Heart right ventricle (tissue), 16 donors: ENCODE results near the gene BRIP1. TPM values are rescaled to one million over a fixed set of nuclear protein-coding genes. Genes with fewer than 3 reads are reported as not detected.

Source experiments
- ATAC-seq, 8 donors: fragments of 200-7000 bp; cut with Tn5 transposase; one replicate each; pipeline ENCODE4 v1.9.1; 2020; ENCODE audit warnings: mild to moderate bottlenecking in 8 of 8, moderate library complexity in 8 of 8, moderate number of reproducible peaks in 1 of 8
- DNase-seq, 2 donors: peaks; one replicate each; pipeline ENCODE4 v3.0.0-alpha.2; 2020
- H3K27ac ChIP-seq, 10 donors: fragments of 200-600 bp; sonication (generic) in 2 of 10; one replicate each; pipeline versions ENCODE4 v1.5.0 to v1.8.0; 2020 to 2022; ENCODE audit warnings: mild to moderate bottlenecking in 3 of 10
- H3K27me3 ChIP-seq, 7 donors: fragments of 200-600 bp; one replicate each; pipeline ENCODE4 v1.8.0; 2021 to 2022; ENCODE audit warnings: mild to moderate bottlenecking in 2 of 7
- H3K36me3 ChIP-seq, 9 donors: fragments of 200-600 bp; sonication (generic) in 1 of 9; one replicate each; pipeline versions ENCODE4 v1.5.0 to v1.8.0; 2020 to 2022; ENCODE audit warnings: mild to moderate bottlenecking in 2 of 9
- H3K4me1 ChIP-seq, 9 donors: fragments of 200-600 bp; sonication (generic) in 1 of 9; one replicate each; pipeline versions ENCODE4 v1.5.0 to v1.8.0; 2020 to 2022; ENCODE audit warnings: mild to moderate bottlenecking in 4 of 9
- H3K4me3 ChIP-seq, 10 donors: fragments of 200-600 bp; sonication (generic) in 2 of 10; one replicate each; pipeline versions ENCODE4 v1.5.0 to v1.8.0; 2020 to 2022; ENCODE audit warnings: mild to moderate bottlenecking in 7 of 10, moderate library complexity in 2 of 10
- H3K9me3 ChIP-seq, 11 donors: fragments of 200-600 bp in 10 of 11; sonication (generic) in 2 of 11; one replicate each; pipeline versions ENCODE4 v1.5.0 to v1.8.0; 2013 to 2022; ENCODE audit warnings: mild to moderate bottlenecking in 2 of 11, control low read depth in 1 of 11, moderate library complexity in 1 of 11
- CTCF ChIP-seq, 9 donors: fragments of 200-600 bp; sonication (generic) in 2 of 9; IDR thresholded peaks; one replicate each; pipeline versions ENCODE4 v1.5.0 to v1.8.0; 2021 to 2022; ENCODE audit warnings: antibody characterized with exemption in 9 of 9, mild to moderate bottlenecking in 5 of 9, moderate library complexity in 1 of 9
- WGBS, 2 donors: extraction: QIAGEN DNeasy Blood & Tissue Kit; methylation state at CpG; one replicate each; pipeline ENCODE4 v1.1.7; 2013; ENCODE audit warnings: inconsistent platforms in 1 of 2; 5-methylcytosine and 5-hydroxymethylcytosine counted together
- intact Hi-C, 10 donors: fragments of 100-400 bp; cut with DNase I; formaldehyde crosslinking; loops; one replicate each; pipeline versions ENCODE4 v1.11.1 to v1.14.2; 2022
- polyA plus RNA-seq, 2 donors: library from polyadenylated mRNA; stranded (reverse); fragments of 200-250 nt; gene quantifications; one replicate each; pipeline ENCODE4 v1.2.3, GENCODE V29; 2013
- total RNA-seq, 10 donors: library from RNA; stranded (reverse); fragmentation: NEBNext Ultra II Directional in 3 of 10; extraction: Animal tissue kit (Norgen Biotek cat#: 25700) in 3 of 10; gene quantifications; one replicate each; pipeline versions ENCODE4 v1.2.1 to v1.2.4, GENCODE V29; 2021 to 2023
- donor health status: Arrhythmogenic right ventricular cardiomyopathy.
- donor health status: ischemic (EF 13 %, LVEDD 7.1; RV severe dilation, severe dysfunction).
- donor health status: healthy with polysubstance abuse.
- donor health status: DM: no; HTN: yes; CAD: no.
- donor health status: DM: no; HTN: no; CAD: no.
- donor health status: ischemic (EF 25% LVEDD 6.9; RV normal size, moderate dysfunction).
- donor health status: ischemic (EF 25% LVEDD 5.7; RV mildly dilated, moderate dysfunction).
- donor health status: healthy.
- donor health status: DM: yes; HTN: yes; CAD: no.
- donor health status: Ischemic cardiomyopathy.
- donor health status: ischemic (EF 35%, LVEDD 5.7; RV mildly dilated, moderate dysfunction).
- donor health status: nonischemic (EF 11% LVEDD 7.7; RV severe dilation, severe dysfunction).
- donor health status: DM: yes; HTN: yes; CAD: no.
- donor health status: PGD.
- donor health status: ischemic (EF 29% LVEDD 5.4; RV normal size, mild dysfunction).
- donor health status: nonischemic (EF 23%, LVEDD 6.1; RV moderate dilation, normal function).

BRIP1 gene
- total and polyA plus RNA-seq, 12 donors = 0.03 to 2.1 (median 0.22) TPM; not detected in 1

GRCh38 chr17:61849674-61850073 is 13.7 kb downstream of the BRIP1 start:
- TF ChIP-seq CTCF (IDR thresholded peaks at IDR 0.05) = no peak
- H3K4me3 ChIP-seq = no peak overlapping the region
- intact Hi-C loops = loop anchor here in 1 of 10 donors (5.0 kb wide), 1 partner anchor 422 kb away; no protein-coding TSS in a partner anchor
- H3K9me3 ChIP-seq = no peaks in the 10 kb centered on the region
- H3K27me3 ChIP-seq = no peaks in the 10 kb centered on the region
- peaks cover 0 to 4% (median 0%) of the 10 kb centered on the region in 9 donors for H3K36me3 ChIP-seq
- DNase-seq (no peak), ATAC-seq (no peak)
- H3K4me1 ChIP-seq = no peaks in the 10 kb centered on the region
- H3K27ac ChIP-seq = no peak overlapping the region

- H3K27me3 ChIP-seq = no peaks in the 10 kb centered on the region
- ATAC-seq = no peak
- H3K27ac ChIP-seq = no peak overlapping the region
- DNase-seq = no peak
- peaks cover 0 to 4% (median 0%) of the 10 kb centered on the region in 9 donors for H3K36me3 ChIP-seq
- no peaks in the 10 kb centered on the region for H3K4me1 ChIP-seq
- TF ChIP-seq CTCF (IDR thresholded peaks at IDR 0.05) = no peak
- no peak overlapping the region for H3K4me3 ChIP-seq
- WGBS, 2 donors = 93 to 95% methylated on average over 2 of the region's 2 CpGs
- H3K9me3 ChIP-seq = no peaks in the 10 kb centered on the region
- intact Hi-C loops = no loop called here
Measured at GRCh38 chr17:61848896-61849295, 14.4 kb downstream of the BRIP1 start.

- H3K27me3 ChIP-seq = no peaks in the 10 kb centered on the region
- 93 to 94% methylated on average over 2 of the region's 2 CpGs for WGBS, 2 donors
- ATAC-seq (no peak), DNase-seq (no peak)
- intact Hi-C loops = no loop called here
- H3K4me3 ChIP-seq = no peak overlapping the region
- no peaks in the 10 kb centered on the region for H3K4me1 ChIP-seq
- H3K9me3 ChIP-seq = no peaks in the 10 kb centered on the region
- TF ChIP-seq CTCF (IDR thresholded peaks at IDR 0.05) = no peak
- peaks cover 0 to 4% (median 0%) of the 10 kb centered on the region in 9 donors for H3K36me3 ChIP-seq
- H3K27ac ChIP-seq = no peak overlapping the region
Measured at GRCh38 chr17:61848247-61848646, 15.1 kb downstream of the BRIP1 start.

- no peak for ATAC-seq
- H3K9me3 ChIP-seq = no peaks in the 10 kb centered on the region
- intact Hi-C loops = no loop called here
- no peak for TF ChIP-seq CTCF (IDR thresholded peaks at IDR 0.05)
- peaks cover 0 to 4% (median 0%) of the 10 kb centered on the region in 9 donors for H3K36me3 ChIP-seq
- 97% methylated on average over 3 of the region's 3 CpGs for WGBS, 2 donors
- no peak overlapping the region for H3K4me3 ChIP-seq
- no peaks in the 10 kb centered on the region for H3K27me3 ChIP-seq
- H3K27ac ChIP-seq = no peak overlapping the region
- no peaks in the 10 kb centered on the region for H3K4me1 ChIP-seq
- no peak for DNase-seq
Measured at GRCh38 chr17:61847659-61848058, 15.7 kb downstream of the BRIP1 start.
